ENCODE results near the gene USP47. TPM values are rescaled to one million over a fixed set of nuclear protein-coding genes. Genes with fewer than 3 reads are reported as not detected.

The USP47 gene
- total RNA-seq, 1 donor from 2014 or later, result 53.7 TPM

DNA sequence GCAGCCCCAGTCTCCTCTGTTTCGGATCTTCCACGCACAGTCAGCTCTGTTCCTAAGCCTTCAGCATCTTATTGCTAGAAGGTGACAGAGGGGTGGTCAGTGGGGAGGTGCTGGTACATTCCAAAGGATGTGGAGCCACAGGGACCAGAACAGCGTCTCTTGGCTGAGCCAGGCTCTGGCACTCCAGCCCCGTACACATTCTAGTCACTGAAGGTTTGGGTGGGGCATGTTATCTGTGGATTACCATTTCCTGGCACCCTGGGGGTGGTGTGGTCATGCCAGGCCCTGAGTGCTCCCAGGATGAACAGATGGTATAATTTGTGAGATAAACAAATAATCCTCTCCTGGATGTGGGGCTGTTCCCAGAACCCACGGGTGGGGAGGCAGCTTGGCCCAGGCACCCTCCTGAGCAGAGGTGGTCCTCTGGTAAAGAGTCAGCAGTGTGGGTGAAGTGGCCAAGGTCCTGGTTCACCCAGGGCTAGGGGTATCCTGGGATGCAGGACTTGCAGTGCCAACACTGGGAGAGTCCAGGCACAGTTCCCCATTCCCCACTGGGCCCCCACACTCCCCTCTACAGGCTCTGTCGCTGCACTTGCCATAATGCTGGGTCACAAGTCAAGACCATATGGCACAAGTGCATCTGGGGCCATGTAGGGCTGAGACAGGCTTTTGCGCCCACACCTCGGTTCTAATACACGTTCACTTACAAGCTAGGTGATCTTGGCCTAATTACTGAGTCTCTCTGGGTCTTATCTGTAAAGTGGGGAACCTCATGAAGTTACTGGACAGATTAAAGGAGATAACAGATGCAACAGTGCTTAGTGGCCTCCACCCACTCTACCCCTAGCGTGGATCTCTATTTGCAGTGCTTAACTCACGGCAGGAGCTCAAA lies 133.7 kb downstream of the USP47 start:
- TF ChIP-seq, protein P1, sequence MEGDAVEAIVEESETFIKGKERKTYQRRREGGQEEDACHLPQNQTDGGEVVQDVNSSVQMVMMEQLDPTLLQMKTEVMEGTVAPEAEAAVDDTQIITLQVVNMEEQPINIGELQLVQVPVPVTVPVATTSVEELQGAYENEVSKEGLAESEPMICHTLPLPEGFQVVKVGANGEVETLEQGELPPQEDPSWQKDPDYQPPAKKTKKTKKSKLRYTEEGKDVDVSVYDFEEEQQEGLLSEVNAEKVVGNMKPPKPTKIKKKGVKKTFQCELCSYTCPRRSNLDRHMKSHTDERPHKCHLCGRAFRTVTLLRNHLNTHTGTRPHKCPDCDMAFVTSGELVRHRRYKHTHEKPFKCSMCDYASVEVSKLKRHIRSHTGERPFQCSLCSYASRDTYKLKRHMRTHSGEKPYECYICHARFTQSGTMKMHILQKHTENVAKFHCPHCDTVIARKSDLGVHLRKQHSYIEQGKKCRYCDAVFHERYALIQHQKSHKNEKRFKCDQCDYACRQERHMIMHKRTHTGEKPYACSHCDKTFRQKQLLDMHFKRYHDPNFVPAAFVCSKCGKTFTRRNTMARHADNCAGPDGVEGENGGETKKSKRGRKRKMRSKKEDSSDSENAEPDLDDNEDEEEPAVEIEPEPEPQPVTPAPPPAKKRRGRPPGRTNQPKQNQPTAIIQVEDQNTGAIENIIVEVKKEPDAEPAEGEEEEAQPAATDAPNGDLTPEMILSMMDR (IDR thresholded peaks at IDR 0.05; ENCODE audit: borderline replicate concordance), result no peak
- intact Hi-C loops (cut with micrococcal nuclease), result no loop called here
- no peaks in the 10 kb centered on the region for H3K9me3 ChIP-seq (replicated peaks)
- peaks cover 100% of the 10 kb centered on the region for H3K4me1 ChIP-seq
- no peak overlapping the region for H3K4me3 ChIP-seq
- no peak for DNase-seq
- no peaks in the 10 kb centered on the region for H3K36me3 ChIP-seq
- peak overlapping the region; percentile 96 for H3K27ac ChIP-seq (replicated peaks)
- H3K27me3 ChIP-seq (ENCODE audit: low read depth), result no peaks in the 10 kb centered on the region

DNA sequence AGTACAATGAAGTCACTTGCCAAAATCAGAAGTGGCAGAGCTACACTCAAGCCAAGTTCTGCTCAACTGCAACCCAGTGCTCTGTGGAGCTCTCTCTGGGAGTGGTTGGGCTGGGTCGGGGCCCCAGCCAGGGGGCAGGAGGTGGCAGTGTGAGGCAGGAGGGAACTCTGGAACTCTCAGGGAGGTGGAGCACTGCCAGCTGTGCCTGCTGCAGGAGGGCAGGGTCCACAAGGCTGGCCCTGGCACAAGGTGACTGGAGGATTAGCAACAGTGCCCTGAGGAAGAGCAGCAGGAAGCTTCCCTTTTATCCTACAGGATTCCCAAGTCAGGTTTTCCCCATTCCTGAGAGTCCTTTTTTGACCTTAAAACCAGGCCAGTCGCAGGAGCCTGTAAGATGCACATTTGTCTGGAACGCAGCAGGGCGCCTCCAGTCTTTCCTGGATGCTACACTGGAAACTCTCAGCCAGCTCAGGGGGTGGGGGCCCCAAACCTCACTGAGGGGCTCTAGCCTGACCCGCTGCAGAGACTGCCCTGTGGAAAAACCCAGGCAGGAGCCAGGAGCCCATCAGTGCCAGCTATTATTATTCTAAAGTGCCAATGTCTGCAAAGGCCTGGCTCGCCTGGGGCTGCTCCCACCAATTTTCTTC lies 134.8 kb downstream of the USP47 start:
- Histone ChIP-seq H3K4me1 (peaks cover 100% of the 10 kb centered on the region), H3K36me3 (no peaks in the 10 kb centered on the region), H3K27me3 (ENCODE audit: low read depth) (no peaks in the 10 kb centered on the region), H3K4me3 (peak overlapping the region; percentile 26), H3K9me3 (replicated peaks) (no peaks in the 10 kb centered on the region), H3K27ac (replicated peaks) (peak overlapping the region; percentile 96)
- intact Hi-C loops (cut with micrococcal nuclease), result no loop called here
- TF ChIP-seq, protein P1 (IDR thresholded peaks at IDR 0.05; ENCODE audit: borderline replicate concordance), result peak; percentile 21
- no peak for DNase-seq

DNA sequence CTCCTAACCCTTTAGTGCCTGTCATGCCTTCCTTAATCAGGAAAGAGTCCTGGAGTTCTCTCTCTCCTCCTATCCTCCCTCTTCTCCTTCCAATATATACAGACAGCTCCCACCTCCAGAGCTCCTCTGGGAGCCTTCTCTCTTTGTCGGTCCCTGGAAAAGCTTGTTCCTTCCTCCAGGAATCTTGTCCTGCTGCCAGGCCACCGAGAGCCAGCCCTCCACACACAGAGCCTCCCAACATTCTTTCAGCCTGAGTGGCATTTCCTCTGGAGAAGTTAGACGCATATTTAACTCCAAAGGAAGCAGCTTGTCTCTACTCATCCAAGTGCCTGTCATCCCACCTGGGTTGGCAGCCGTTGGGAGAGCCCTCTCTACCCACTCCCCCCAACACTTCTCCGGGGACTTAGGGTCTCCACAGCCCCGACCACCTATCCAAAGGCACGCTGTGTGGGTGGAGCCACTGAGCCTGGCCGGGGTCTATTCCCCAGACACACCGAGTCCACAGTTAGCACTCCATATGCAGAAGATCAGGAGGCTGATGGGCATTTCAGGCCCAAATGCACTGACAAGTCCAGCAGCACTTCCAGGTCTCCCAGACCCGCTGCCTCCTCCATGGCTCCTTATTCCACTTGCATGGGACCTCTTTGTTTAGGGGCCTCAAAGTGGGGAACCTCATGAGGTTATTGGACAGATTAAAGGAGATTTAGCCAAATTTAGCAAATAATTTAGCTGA lies 135.6 kb downstream of the USP47 start:
- DNase-seq, result peak; percentile 71
- Histone ChIP-seq H3K36me3 (no peaks in the 10 kb centered on the region), H3K27ac (replicated peaks) (peak overlapping the region; percentile 96), H3K9me3 (replicated peaks) (no peaks in the 10 kb centered on the region), H3K27me3 (ENCODE audit: low read depth) (no peaks in the 10 kb centered on the region), H3K4me3 (peak overlapping the region; percentile 26), H3K4me1 (peaks cover 100% of the 10 kb centered on the region)
- TF ChIP-seq, protein P1 (IDR thresholded peaks at IDR 0.05; ENCODE audit: borderline replicate concordance), result no peak
- intact Hi-C loops (cut with micrococcal nuclease), result no loop called here

DNA sequence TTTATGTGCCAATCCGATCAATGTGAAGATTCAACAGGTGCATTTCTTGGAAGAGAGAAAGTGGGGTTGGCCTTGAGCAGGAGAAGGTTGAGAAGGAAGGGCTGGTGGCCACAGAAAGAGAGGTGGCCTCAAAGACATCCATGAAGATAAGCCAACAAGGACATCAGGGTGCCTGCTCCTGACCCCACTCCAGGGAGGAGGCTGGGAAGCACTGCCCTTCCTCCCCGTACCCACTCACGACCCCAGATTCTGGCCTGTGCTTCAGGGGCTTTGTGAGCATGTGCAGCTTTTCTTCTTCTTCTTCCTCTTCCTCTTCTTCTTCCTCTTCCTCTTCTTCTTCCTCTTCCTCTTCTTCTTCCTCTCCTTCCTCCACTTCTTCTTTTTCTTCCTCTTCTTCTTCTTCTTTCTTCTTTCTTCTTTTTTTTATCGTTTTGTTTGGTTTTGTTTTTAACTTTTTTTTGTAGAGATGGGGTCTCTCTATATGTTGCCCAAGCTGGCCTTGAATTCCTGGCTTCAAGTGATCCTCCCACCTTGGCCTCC lies 136.4 kb downstream of the USP47 start:
- no peak for DNase-seq
- TF ChIP-seq, protein P1 (IDR thresholded peaks at IDR 0.05; ENCODE audit: borderline replicate concordance), result no peak
- Histone ChIP-seq H3K4me3 (no peak overlapping the region), H3K27ac (replicated peaks) (peak overlapping the region; percentile 96), H3K4me1 (peaks cover 100% of the 10 kb centered on the region), H3K27me3 (ENCODE audit: low read depth) (no peaks in the 10 kb centered on the region), H3K9me3 (replicated peaks) (no peaks in the 10 kb centered on the region), H3K36me3 (no peaks in the 10 kb centered on the region)
- intact Hi-C loops (cut with micrococcal nuclease), result no loop called here
